K562 (cell line): ENCODE data around the gene OXNAD1.

Source experiments
- CLOCK ChIP-seq: fragments of 250-450 bp; sonication (Bioruptor Pico); IDR thresholded peaks from 2 replicates; pipeline ENCODE4 v1.4.0; 2020; ENCODE audit warnings: mild to moderate bottlenecking, moderate library complexity, borderline replicate concordance
- E2F6 ChIP-seq, 2 experiments: IDR thresholded peaks; 2 replicates each; pipeline ENCODE4 v1.6.1; 2011; ENCODE audit warnings: borderline replicate concordance in 1 of 2, control low read depth in 1 of 2, low read depth in 1 of 2, low read length in 1 of 2, mild to moderate bottlenecking in 1 of 2, mixed read lengths in 1 of 2, moderate library complexity in 1 of 2; ENCODE audit not compliant: insufficient read depth in 1 of 2, insufficient read length in 1 of 2, poor library complexity in 1 of 2, severe bottlenecking in 1 of 2; ENCODE audit errors: extremely low read depth in 1 of 2
- HMG20A ChIP-seq: fragments of 450-650 bp; formaldehyde crosslinking; conservative IDR thresholded peaks from 2 replicates; pipeline ENCODE4 v1.4.0; 2020; ENCODE audit warnings: mild to moderate bottlenecking, mixed read lengths
- IFI16 ChIP-seq: fragments of 250-450 bp; sonication (Bioruptor Pico); IDR thresholded peaks from 2 replicates; pipeline ENCODE4 v2.1.2; 2022; ENCODE audit warnings: mild to moderate bottlenecking, inconsistent platforms
- MXI1 ChIP-seq: IDR thresholded peaks from 2 replicates; pipeline ENCODE4 v1.6.1; 2011; ENCODE audit warnings: low read depth, mild to moderate bottlenecking, improper control_type of control experiment, low read length
- NEUROD1 ChIP-seq: fragments of 150-350 bp; IDR thresholded peaks from 2 replicates; pipeline ENCODE4 v1.6.1; 2014; ENCODE audit warnings: borderline replicate concordance, low read length, low read depth; ENCODE audit not compliant: partially characterized antibody
- POLR2A ChIP-seq: fragments of 450-650 bp; conservative IDR thresholded peaks from 2 replicates; pipeline ENCODE4 v1.6.1; 2016
- RNF2 ChIP-seq: sonication (generic); IDR thresholded peaks from 2 replicates; pipeline ENCODE4 v1.6.1; 2016

- TF ChIP-seq MXI1 (no peak), NEUROD1 (no peak), HMG20A (CRISPR knock-in tag) (no peak), E2F6 (IDR thresholded peaks at IDR 0.05; ENCODE audit: borderline replicate concordance in 1 of 2, extremely low read depth in 1 of 2, insufficient read depth in 1 of 2, insufficient read length in 1 of 2, low read depth in 1 of 2, low read length in 1 of 2, poor library complexity in 1 of 2, severe bottlenecking in 1 of 2) (no peak), RNF2 (no peak), POLR2A (no peak), IFI16 (CRISPR knock-in tag) (no peak), CLOCK (no peak)
Measured at GRCh38 chr3:16311960-16312451, 47.0 kb downstream of the OXNAD1 start.
